Measurements from ENCODE around the gene PIGK. TPM values are rescaled to one million over a fixed set of nuclear protein-coding genes. Genes with fewer than 3 reads are reported as not detected.

The PIGK gene
- total and polyA plus RNA-seq, 2 donors (not counting 3 experiments of a cell fraction or from before 2014, with no cell fraction given), result 12.3 to 32.3 TPM

DNA sequence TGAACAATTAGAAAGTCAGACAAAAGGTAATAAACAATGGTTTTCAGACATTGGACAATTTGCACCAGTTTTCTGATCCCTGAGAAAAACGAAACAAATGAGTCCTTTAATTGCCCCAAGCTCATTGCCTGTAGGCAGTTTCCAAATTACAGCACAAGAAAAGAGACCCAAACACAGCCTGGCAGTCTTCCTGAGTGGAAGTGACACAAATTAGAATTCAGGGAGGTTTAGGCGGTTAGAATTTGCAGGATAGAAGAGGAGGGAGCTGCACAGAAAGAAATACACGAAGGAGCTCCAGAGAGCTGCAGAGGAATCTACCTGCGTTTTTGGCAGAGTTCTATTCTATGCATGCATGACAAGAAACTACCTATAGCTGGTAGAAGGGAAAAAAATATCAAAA, 115.7 kb downstream of the PIGK start:
- H3K4me3 ChIP-seq (replicated peaks in 1 of 3; ENCODE audit: insufficient read depth in 1 of 3, low read depth in 1 of 3, low read length in 3 of 3), result no peak overlapping the region
- BruUV-seq (replicated peaks), result no TSS peak
- H3K9me3 ChIP-seq (replicated peaks; ENCODE audit: control insufficient read depth, insufficient read depth, low read length), result no peaks in the 10 kb centered on the region
- no peaks in the 10 kb centered on the region for H3K9me1 ChIP-seq (replicated peaks; ENCODE audit: control insufficient read depth, extremely low read depth, insufficient read depth, low read length)
- no peaks in the 10 kb centered on the region for H3K27me3 ChIP-seq (ENCODE audit: control insufficient read depth in 2 of 2, insufficient read depth in 2 of 2, low read length in 2 of 2)
- FAIRE-seq, result no peak
- no peaks in the 10 kb centered on the region for H3K4me1 ChIP-seq (ENCODE audit: control insufficient read depth, extremely low read depth, insufficient read depth, low read length)
- TF ChIP-seq GATA2 (IDR thresholded peaks at IDR 0.05; ENCODE audit: insufficient read depth, insufficient read length, low read depth, low read length) (no peak), MYC (IDR thresholded peaks at IDR 0.05; ENCODE audit: low read depth, low read length) (no peak), POLR2AphosphoS5 (IDR thresholded peaks at IDR 0.05; ENCODE audit: insufficient read depth, low read depth, low read length) (no peak), EZH2 (IDR thresholded peaks at IDR 0.05; ENCODE audit: borderline replicate concordance, low read depth, low read length, severe bottlenecking) (no peak)
- TF ChIP-seq, protein P1, sequence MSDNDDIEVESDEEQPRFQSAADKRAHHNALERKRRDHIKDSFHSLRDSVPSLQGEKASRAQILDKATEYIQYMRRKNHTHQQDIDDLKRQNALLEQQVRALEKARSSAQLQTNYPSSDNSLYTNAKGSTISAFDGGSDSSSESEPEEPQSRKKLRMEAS (IDR thresholded peaks at IDR 0.05; ENCODE audit: insufficient read depth, insufficient read length), result no peak
- DNase-seq (ENCODE audit: low read depth, low spot score), result no peak
- H3K79me2 ChIP-seq (ENCODE audit: control insufficient read depth, insufficient read depth, low read length), result no peaks in the 10 kb centered on the region
- no peaks in the 10 kb centered on the region for H4K20me1 ChIP-seq (replicated peaks; ENCODE audit: control insufficient read depth, extremely low read depth, insufficient read depth, low read length)
- no peak overlapping the region for H3K9ac ChIP-seq (replicated peaks; ENCODE audit: extremely low read depth, insufficient read depth, low read length)
- dilution Hi-C loops (cut with MboI; ENCODE audit: extremely low pct_ligation_motif_present, low sequenced_read_pairs) (no loop called here), intact Hi-C loops (cut with micrococcal nuclease) (no loop called here)
- H3K36me3 ChIP-seq (ENCODE audit: control insufficient read depth in 2 of 2, extremely low read depth in 1 of 2, insufficient read depth in 2 of 2, low read length in 2 of 2), result no peaks in the 10 kb centered on the region
- no peak overlapping the region for H3K27ac ChIP-seq (ENCODE audit: insufficient read depth, low read depth, low read length)
- H2AFZ ChIP-seq (ENCODE audit: low read depth, low read length), result no peak overlapping the region
- ChIA-PET CTCF (interaction anchor here (0.6 kb wide), 1 partner anchor 768 kb away, joined by 3 read pairs; no protein-coding TSS in a partner anchor), POLR2A (no interaction called here)
- H3K4me2 ChIP-seq (ENCODE audit: insufficient read depth, low read length), result no peak overlapping the region

DNA sequence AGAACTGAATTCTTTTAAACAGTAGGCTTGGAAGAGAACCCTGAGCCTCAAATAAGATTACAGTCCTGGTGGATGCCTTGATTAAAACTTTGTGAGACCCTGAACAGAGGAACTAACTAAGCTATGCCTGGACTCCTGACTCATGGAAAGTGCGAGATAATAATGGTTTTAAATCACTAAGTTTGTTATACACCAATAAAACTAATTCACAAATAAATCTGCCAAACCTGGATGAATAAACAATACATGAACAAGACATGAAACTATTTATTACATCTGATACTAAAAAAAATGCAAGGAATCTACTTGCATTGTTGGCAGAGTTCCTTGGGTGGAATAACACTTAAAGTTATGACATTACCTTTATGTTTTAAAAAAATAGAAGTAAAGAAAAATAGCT, 118.4 kb downstream of the PIGK start:
- H3K79me2 ChIP-seq (ENCODE audit: control insufficient read depth, insufficient read depth, low read length), result no peaks in the 10 kb centered on the region
- no peak for TF ChIP-seq MYC (IDR thresholded peaks at IDR 0.05; ENCODE audit: low read depth, low read length)
- TF ChIP-seq FOS (IDR thresholded peaks at IDR 0.05; ENCODE audit: borderline replicate concordance, insufficient read depth, low read length), result no peak
- dilution Hi-C loops (cut with MboI; ENCODE audit: extremely low pct_ligation_motif_present, low sequenced_read_pairs), result no loop called here
- FAIRE-seq (no peak), DNase-seq (ENCODE audit: low read depth, low spot score) (no peak)
- no peaks in the 10 kb centered on the region for H3K4me1 ChIP-seq (ENCODE audit: control insufficient read depth, extremely low read depth, insufficient read depth, low read length)
- CTCF ChIA-PET, result no interaction called here
- no peaks in the 10 kb centered on the region for H3K27me3 ChIP-seq (ENCODE audit: control insufficient read depth in 2 of 2, insufficient read depth in 2 of 2, low read length in 2 of 2)
- no TSS peak for BruUV-seq (replicated peaks)
- H3K36me3 ChIP-seq (ENCODE audit: control insufficient read depth in 2 of 2, extremely low read depth in 1 of 2, insufficient read depth in 2 of 2, low read length in 2 of 2), result no peaks in the 10 kb centered on the region
- no peak overlapping the region for H3K4me2 ChIP-seq (ENCODE audit: insufficient read depth, low read length)
- no peaks in the 10 kb centered on the region for H4K20me1 ChIP-seq (replicated peaks; ENCODE audit: control insufficient read depth, extremely low read depth, insufficient read depth, low read length)
- H3K27ac ChIP-seq (ENCODE audit: insufficient read depth, low read depth, low read length), result no peak overlapping the region
- POLR2A ChIA-PET, result no interaction called here
- no peaks in the 10 kb centered on the region for H3K9me1 ChIP-seq (replicated peaks; ENCODE audit: control insufficient read depth, extremely low read depth, insufficient read depth, low read length)
- no peaks in the 10 kb centered on the region for H3K9me3 ChIP-seq (replicated peaks; ENCODE audit: control insufficient read depth, insufficient read depth, low read length)
- no peak overlapping the region for H3K4me3 ChIP-seq (replicated peaks in 1 of 3; ENCODE audit: insufficient read depth in 1 of 3, low read depth in 1 of 3, low read length in 3 of 3)
- intact Hi-C loops (cut with micrococcal nuclease), result no loop called here
- H2AFZ ChIP-seq (ENCODE audit: low read depth, low read length), result no peak overlapping the region
- no peak overlapping the region for H3K9ac ChIP-seq (replicated peaks; ENCODE audit: extremely low read depth, insufficient read depth, low read length)

Data from endothelial cell of umbilical vein (primary cell).